ENCODE measurements around the gene TTLL11. TPM values are rescaled to one million over a fixed set of nuclear protein-coding genes. Genes with fewer than 3 reads are reported as not detected.

The TTLL11 gene
- total and polyA plus RNA-seq, 2 experiments from 2014 or later = 0.57 to 1.4 TPM

DNA sequence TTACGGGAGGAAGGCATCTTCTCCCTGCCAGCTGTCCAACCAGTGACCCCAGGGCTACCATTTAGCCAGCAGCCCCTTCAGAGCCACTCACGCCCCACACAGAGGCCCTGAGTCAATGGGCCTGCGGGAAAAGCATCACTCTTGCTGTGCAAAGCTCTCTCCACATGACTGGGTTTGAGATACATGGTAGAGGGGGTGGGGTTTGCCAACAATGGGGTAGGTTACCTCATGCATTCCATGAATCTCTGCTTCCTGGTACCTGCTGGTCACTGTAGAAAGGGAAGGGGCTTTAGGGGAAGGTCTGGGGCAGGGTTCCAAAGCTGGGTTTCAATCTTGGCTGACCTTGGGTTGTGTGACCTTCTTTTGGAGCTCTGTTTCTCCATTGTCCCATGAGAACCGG, 22.9 kb upstream of the TTLL11 start:
- Mint-ChIP-seq H3K4me1 (peaks cover 33% of the 10 kb centered on the region), H3K27me3 (ENCODE audit: insufficient read depth, low read depth, poor library complexity) (peaks cover 23% of the 10 kb centered on the region), H3K36me3 (ENCODE audit: low read depth) (no peaks in the 10 kb centered on the region), H3K4me3 (no peak overlapping the region; the same call in 2 of the 3 replicates), H3K9me3 (no peaks in the 10 kb centered on the region), H3K27ac (no peak overlapping the region)
- DNase-seq (ENCODE audit: low spot score) (peak; percentile 69), ATAC-seq (peak; percentile 86)
- H3K27me3 ChIP-seq (ENCODE audit: insufficient read depth) = no peaks in the 10 kb centered on the region
- no peaks in the 10 kb centered on the region for H3K36me3 ChIP-seq (ENCODE audit: insufficient read depth)
- H3K4me2 ChIP-seq = peak overlapping the region; percentile 32; the same call in 1 of the 2 replicates
- no peaks in the 10 kb centered on the region for H3F3A ChIP-seq (replicated peaks; ENCODE audit: low read depth)
- H3K4me1 ChIP-seq (ENCODE audit: insufficient read depth) = peaks cover 13% of the 10 kb centered on the region; the same call in 1 of the 2 replicates
- no peaks in the 10 kb centered on the region for H3K79me2 ChIP-seq (replicated peaks; ENCODE audit: insufficient read depth)
- no peak overlapping the region for H3K27ac ChIP-seq (ENCODE audit: low read depth)
- no peak for TF ChIP-seq EZH2phosphoT487 (IDR thresholded peaks at IDR 0.05; ENCODE audit: unreplicated experiment)
- TF ChIP-seq ZNF331 (CRISPR knock-in tag; IDR thresholded peaks at IDR 0.05; ENCODE audit: low read depth) = no peak
- no peak for TF ChIP-seq JUNB (IDR thresholded peaks at IDR 0.05; ENCODE audit: unreplicated experiment)
- TF ChIP-seq POLR2AphosphoS5 (IDR thresholded peaks at IDR 0.05; ENCODE audit: low read depth) = no peak
- no peak for TF ChIP-seq NANOG (IDR thresholded peaks at IDR 0.05; ENCODE audit: borderline replicate concordance)
- TF ChIP-seq CREB1 (CRISPR knock-in tag; IDR thresholded peaks at IDR 0.05; ENCODE audit: low read depth) = no peak
- TF ChIP-seq, protein P1, sequence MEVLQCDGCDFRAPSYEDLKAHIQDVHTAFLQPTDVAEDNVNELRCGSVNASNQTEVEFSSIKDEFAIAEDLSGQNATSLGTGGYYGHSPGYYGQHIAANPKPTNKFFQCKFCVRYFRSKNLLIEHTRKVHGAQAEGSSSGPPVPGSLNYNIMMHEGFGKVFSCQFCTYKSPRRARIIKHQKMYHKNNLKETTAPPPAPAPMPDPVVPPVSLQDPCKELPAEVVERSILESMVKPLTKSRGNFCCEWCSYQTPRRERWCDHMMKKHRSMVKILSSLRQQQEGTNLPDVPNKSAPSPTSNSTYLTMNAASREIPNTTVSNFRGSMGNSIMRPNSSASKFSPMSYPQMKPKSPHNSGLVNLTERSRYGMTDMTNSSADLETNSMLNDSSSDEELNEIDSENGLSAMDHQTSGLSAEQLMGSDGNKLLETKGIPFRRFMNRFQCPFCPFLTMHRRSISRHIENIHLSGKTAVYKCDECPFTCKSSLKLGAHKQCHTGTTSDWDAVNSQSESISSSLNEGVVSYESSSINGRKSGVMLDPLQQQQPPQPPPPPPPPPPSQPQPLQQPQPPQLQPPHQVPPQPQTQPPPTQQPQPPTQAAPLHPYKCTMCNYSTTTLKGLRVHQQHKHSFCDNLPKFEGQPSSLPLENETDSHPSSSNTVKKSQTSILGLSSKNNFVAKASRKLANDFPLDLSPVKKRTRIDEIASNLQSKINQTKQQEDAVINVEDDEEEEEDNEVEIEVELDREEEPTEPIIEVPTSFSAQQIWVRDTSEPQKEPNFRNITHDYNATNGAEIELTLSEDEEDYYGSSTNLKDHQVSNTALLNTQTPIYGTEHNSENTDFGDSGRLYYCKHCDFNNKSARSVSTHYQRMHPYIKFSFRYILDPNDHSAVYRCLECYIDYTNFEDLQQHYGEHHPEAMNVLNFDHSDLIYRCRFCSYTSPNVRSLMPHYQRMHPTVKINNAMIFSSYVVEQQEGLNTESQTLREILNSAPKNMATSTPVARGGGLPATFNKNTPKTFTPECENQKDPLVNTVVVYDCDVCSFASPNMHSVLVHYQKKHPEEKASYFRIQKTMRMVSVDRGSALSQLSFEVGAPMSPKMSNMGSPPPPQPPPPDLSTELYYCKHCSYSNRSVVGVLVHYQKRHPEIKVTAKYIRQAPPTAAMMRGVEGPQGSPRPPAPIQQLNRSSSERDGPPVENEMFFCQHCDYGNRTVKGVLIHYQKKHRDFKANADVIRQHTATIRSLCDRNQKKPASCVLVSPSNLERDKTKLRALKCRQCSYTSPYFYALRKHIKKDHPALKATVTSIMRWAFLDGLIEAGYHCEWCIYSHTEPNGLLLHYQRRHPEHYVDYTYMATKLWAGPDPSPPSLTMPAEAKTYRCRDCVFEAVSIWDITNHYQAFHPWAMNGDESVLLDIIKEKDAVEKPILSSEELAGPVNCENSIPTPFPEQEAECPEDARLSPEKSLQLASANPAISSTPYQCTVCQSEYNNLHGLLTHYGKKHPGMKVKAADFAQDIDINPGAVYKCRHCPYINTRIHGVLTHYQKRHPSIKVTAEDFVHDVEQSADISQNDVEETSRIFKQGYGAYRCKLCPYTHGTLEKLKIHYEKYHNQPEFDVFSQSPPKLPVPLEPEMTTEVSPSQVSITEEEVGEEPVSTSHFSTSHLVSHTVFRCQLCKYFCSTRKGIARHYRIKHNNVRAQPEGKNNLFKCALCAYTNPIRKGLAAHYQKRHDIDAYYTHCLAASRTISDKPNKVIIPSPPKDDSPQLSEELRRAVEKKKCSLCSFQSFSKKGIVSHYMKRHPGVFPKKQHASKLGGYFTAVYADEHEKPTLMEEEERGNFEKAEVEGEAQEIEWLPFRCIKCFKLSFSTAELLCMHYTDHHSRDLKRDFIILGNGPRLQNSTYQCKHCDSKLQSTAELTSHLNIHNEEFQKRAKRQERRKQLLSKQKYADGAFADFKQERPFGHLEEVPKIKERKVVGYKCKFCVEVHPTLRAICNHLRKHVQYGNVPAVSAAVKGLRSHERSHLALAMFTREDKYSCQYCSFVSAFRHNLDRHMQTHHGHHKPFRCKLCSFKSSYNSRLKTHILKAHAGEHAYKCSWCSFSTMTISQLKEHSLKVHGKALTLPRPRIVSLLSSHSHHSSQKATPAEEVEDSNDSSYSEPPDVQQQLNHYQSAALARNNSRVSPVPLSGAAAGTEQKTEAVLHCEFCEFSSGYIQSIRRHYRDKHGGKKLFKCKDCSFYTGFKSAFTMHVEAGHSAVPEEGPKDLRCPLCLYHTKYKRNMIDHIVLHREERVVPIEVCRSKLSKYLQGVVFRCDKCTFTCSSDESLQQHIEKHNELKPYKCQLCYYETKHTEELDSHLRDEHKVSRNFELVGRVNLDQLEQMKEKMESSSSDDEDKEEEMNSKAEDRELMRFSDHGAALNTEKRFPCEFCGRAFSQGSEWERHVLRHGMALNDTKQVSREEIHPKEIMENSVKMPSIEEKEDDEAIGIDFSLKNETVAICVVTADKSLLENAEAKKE (CRISPR knock-in tag; IDR thresholded peaks at IDR 0.05) = no peak
- no peak for TF ChIP-seq STAT1 (IDR thresholded peaks at IDR 0.05; ENCODE audit: unreplicated experiment)
- TF ChIP-seq, protein P2, sequence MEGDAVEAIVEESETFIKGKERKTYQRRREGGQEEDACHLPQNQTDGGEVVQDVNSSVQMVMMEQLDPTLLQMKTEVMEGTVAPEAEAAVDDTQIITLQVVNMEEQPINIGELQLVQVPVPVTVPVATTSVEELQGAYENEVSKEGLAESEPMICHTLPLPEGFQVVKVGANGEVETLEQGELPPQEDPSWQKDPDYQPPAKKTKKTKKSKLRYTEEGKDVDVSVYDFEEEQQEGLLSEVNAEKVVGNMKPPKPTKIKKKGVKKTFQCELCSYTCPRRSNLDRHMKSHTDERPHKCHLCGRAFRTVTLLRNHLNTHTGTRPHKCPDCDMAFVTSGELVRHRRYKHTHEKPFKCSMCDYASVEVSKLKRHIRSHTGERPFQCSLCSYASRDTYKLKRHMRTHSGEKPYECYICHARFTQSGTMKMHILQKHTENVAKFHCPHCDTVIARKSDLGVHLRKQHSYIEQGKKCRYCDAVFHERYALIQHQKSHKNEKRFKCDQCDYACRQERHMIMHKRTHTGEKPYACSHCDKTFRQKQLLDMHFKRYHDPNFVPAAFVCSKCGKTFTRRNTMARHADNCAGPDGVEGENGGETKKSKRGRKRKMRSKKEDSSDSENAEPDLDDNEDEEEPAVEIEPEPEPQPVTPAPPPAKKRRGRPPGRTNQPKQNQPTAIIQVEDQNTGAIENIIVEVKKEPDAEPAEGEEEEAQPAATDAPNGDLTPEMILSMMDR (conservative IDR thresholded peaks at IDR 0.05; ENCODE audit: low read depth in 2 of 2) = no peak
- TF ChIP-seq REST (IDR thresholded peaks at IDR 0.05; ENCODE audit: unreplicated experiment) = no peak
- TF ChIP-seq ZNF114 (CRISPR knock-in tag; IDR thresholded peaks at IDR 0.05) = no peak
- no peak for TF ChIP-seq EZH2 (IDR thresholded peaks at IDR 0.05; ENCODE audit: low read depth, unreplicated experiment)
- TF ChIP-seq ETS1 (IDR thresholded peaks at IDR 0.05) = no peak
- H4K20me1 ChIP-seq (replicated peaks; ENCODE audit: insufficient read depth) = no peaks in the 10 kb centered on the region
- H3K4me3 ChIP-seq = no peak overlapping the region
- 0 out of 2 replicates have a peak, but pooled peaks cover 3% of the 10 kb centered on the region for H3K9me2 ChIP-seq (ENCODE audit: insufficient read depth)
- H2AFZ ChIP-seq = no peak overlapping the region
